A375 (cell line): Measurements from ENCODE around the gene LAMTOR2. TPM values are rescaled to one million over a fixed set of nuclear protein-coding genes. Genes with fewer than 3 reads are reported as not detected.

Source experiments
- total RNA-seq: library from RNA; depleted of rRNA; stranded (reverse); fragments of >200 nt; shearing (Covaris generic); gene quantifications from 2 replicates; pipeline ENCODE4 v1.2.3, GENCODE V29; 2014; rRNA removed

LAMTOR2 gene
- total RNA-seq, result 104 and 106 TPM in 2 replicates

GRCh38 chr1:156054500-156055280 lies at the start of gene LAMTOR2:
TSS of gene LAMTOR2 (plus strand) at chr1:156054782. CDS start at chr1:156054890, 108 bp downstream.

GRCh38 chr1:156020293-156021092 lies 34.1 kb upstream of the LAMTOR2 start, which contains the start of gene SSR2:
TSS of gene SSR2 (minus strand) at chr1:156020951. CDS start at chr1:156020167, 784 bp downstream.

GRCh38 chr1:156053768-156054499 lies 648 bp upstream of the LAMTOR2 start, which contains the start of gene UBQLN4:
TSS of gene UBQLN4 (minus strand) at chr1:156053798. CDS start at chr1:156053701, 97 bp downstream.

GRCh38 chr1:156060937-156061636 lies 6.5 kb downstream of the LAMTOR2 start, which contains the start of gene RAB25:
TSS of gene RAB25 (plus strand) at chr1:156061160. CDS start at chr1:156061401, 241 bp downstream.

GRCh38 chr1:156082309-156083091 lies 27.9 kb downstream of the LAMTOR2 start, which contains the start of gene MEX3A:
TSS of gene MEX3A (minus strand) at chr1:156082465. CDS start at chr1:156081998, 467 bp downstream.

Other genes starting within 250 kb of the LAMTOR2 start
- 32.1 and 35.3 TPM in 2 replicates for gene GON4L, start 197.6 kb upstream of the LAMTOR2 start, total RNA-seq
- gene SYT11, start 195.2 kb upstream of the LAMTOR2 start, total RNA-seq, result 18.9 and 20.1 TPM in 2 replicates
- 19.9 and 22.4 TPM in 2 replicates for gene RIT1, start 143.4 kb upstream of the LAMTOR2 start, total RNA-seq
- gene KHDC4, start 120.4 kb upstream of the LAMTOR2 start, total RNA-seq, result 72.3 and 110 TPM in 2 replicates
- not detected in 2 replicates for gene RXFP4, start 113.1 kb upstream of the LAMTOR2 start, total RNA-seq
- 548 and 632 TPM in 2 replicates for gene ARHGEF2, start 76.2 kb upstream of the LAMTOR2 start, total RNA-seq
- gene SSR2, start 33.8 kb upstream of the LAMTOR2 start, total RNA-seq, result 411 and 444 TPM in 2 replicates
- 35.8 and 38.4 TPM in 2 replicates for gene UBQLN4, start 984 bp upstream of the LAMTOR2 start, total RNA-seq
- not detected in 2 replicates for gene RAB25, start 6.4 kb downstream of the LAMTOR2 start, total RNA-seq
- 6.8 and 11.9 TPM in 2 replicates for gene MEX3A, start 27.7 kb downstream of the LAMTOR2 start, total RNA-seq
- gene LMNA, start 59.9 kb downstream of the LAMTOR2 start, total RNA-seq, result 1,986 and 2,053 TPM in 2 replicates
- gene SEMA4A, start 98.8 kb downstream of the LAMTOR2 start, total RNA-seq, result 0.11 and 0.29 TPM in 2 replicates
- gene SLC25A44, start 139.3 kb downstream of the LAMTOR2 start, total RNA-seq, result 24.3 and 28.2 TPM in 2 replicates
- 129 and 131 TPM in 2 replicates for gene PMF1, start 158.2 kb downstream of the LAMTOR2 start, total RNA-seq
- gene BGLAP, start 187.4 kb downstream of the LAMTOR2 start, total RNA-seq, result 2.2 and 5.1 TPM in 2 replicates
- 20.0 and 20.7 TPM in 2 replicates for gene PAQR6, start 193.3 kb downstream of the LAMTOR2 start, total RNA-seq
- 93.9 and 103 TPM in 2 replicates for gene SMG5, start 228.0 kb downstream of the LAMTOR2 start, total RNA-seq
- gene TMEM79, start 229.5 kb downstream of the LAMTOR2 start, total RNA-seq, result 3.1 and 4.0 TPM in 2 replicates
- 86.4 and 110 TPM in 2 replicates for gene GLMP, start 240.9 kb downstream of the LAMTOR2 start, total RNA-seq
- gene VHLL, start 244.5 kb downstream of the LAMTOR2 start, total RNA-seq, result 0.19 TPM in 1 of 2 replicates, not detected in the other